B cell (primary cell): ENCODE data around the gene ZNF750.

ENCODE experiments used
- CTCF ChIP-seq: fragments of 200-600 bp; IDR thresholded peaks from one replicate; pipeline ENCODE4 v1.8.0; 2022; ENCODE audit warnings: antibody characterized with exemption, mild to moderate bottlenecking
- EZH2 ChIP-seq: IDR thresholded peaks from 2 replicates; pipeline ENCODE4 v1.6.1; 2012; ENCODE audit warnings: borderline replicate concordance, low read depth, mild to moderate bottlenecking, moderate library complexity, low read length; ENCODE audit not compliant: insufficient read depth, poor library complexity, severe bottlenecking

DNA sequence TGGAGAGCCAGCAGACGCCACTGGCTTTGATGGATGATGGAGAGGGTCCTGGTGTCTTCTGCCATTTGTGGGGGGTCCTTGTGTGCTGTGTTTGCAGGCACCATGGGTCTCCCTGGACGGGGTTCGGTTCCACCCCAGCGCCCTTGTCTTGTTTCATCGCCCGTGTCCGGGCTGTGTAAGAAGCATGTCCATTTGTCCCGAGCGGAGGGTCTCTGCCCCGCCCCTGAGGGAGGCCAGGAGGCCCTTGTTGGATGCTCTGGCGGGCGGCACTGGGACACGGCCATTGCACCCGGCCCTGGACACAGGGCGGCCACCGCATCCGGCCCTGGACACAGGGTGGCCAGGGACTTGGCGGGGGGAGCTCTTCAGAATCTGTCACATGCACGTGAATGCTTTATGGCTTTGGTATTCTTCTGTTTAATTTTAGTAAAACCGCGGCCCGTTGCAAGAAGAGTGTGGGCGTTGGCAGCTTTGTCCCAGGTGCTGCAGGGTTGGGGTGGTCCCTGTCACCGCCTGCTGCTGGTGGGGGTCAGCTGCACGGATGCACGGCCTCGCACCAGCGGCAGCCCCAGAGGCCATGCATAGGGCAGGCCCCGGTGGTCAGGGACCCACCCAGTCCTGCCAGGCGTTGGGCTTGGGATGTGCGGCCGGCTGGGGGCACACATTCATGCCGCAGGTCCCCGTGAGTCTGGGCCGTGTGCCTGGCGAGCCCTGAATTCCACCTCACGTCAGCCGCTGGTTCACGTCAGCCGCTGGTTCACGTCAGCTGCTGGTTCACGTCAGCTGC, 21.0 kb upstream of the ZNF750 start:
- no peak for TF ChIP-seq CTCF
- TF ChIP-seq EZH2, result no peak
